Mesenchymal stem cell (in vitro differentiated cells and primary cell): ENCODE results near the gene BCL2L11.
A peak's percentile ranks its signal among the peaks of the same experiment; 100 is the strongest.

Source experiments
- DNase-seq: peaks from one replicate; pipeline ENCODE4 v3.0.0-alpha.2; 2013
- H2AFZ ChIP-seq: one replicate; pipeline ENCODE4 v1.6.1; 2013; ENCODE audit warnings: low read depth, mild to moderate bottlenecking, control low read depth, inconsistent platforms, low read length, moderate library complexity
- H2AK5ac ChIP-seq: 2 replicates; pipeline ENCODE4 v1.6.1; 2013; ENCODE audit warnings: low read length, moderate library complexity, mild to moderate bottlenecking, inconsistent platforms; ENCODE audit not compliant: severe bottlenecking
- H2BK120ac ChIP-seq: one replicate; pipeline ENCODE4 v1.6.1; 2013; ENCODE audit warnings: low read depth, mild to moderate bottlenecking, inconsistent platforms, low read length, moderate library complexity
- H2BK12ac ChIP-seq, 2 experiments: one replicate each; pipeline ENCODE4 v1.6.1; 2013; ENCODE audit warnings: inconsistent platforms in 2 of 2, low read length in 2 of 2, mild to moderate bottlenecking in 2 of 2, moderate library complexity in 2 of 2, control low read depth in 1 of 2
- H2BK15ac ChIP-seq: one replicate; pipeline ENCODE4 v1.6.1; 2013; ENCODE audit warnings: mild to moderate bottlenecking, low read depth, inconsistent platforms; ENCODE audit not compliant: poor library complexity, severe bottlenecking
- H2BK5ac ChIP-seq: 2 replicates; pipeline ENCODE4 v1.6.1; 2013; ENCODE audit warnings: low read depth, mild to moderate bottlenecking, low read length, control low read depth, inconsistent platforms; ENCODE audit not compliant: poor library complexity, severe bottlenecking
- H3K14ac ChIP-seq, 2 experiments: one replicate each; pipeline ENCODE4 v1.6.1; 2013; ENCODE audit warnings: inconsistent platforms in 2 of 2, low read length in 2 of 2, control low read depth in 1 of 2, mild to moderate bottlenecking in 1 of 2, moderate library complexity in 1 of 2
- H3K18ac ChIP-seq, 2 experiments: one replicate each; pipeline ENCODE4 v1.6.1; 2013; ENCODE audit warnings: inconsistent platforms in 2 of 2, low read length in 2 of 2, control low read depth in 1 of 2, low read depth in 1 of 2, mild to moderate bottlenecking in 1 of 2
- H3K23ac ChIP-seq, 2 experiments: one replicate each; pipeline ENCODE4 v1.6.1; 2013; ENCODE audit warnings: inconsistent platforms in 2 of 2, low read length in 2 of 2, mild to moderate bottlenecking in 2 of 2, moderate library complexity in 2 of 2, control low read depth in 1 of 2
- H3K27ac ChIP-seq: 2 replicates; pipeline ENCODE4 v1.5.1; 2013; ENCODE audit warnings: mild to moderate bottlenecking, moderate library complexity, low read length, control low read depth, inconsistent platforms; ENCODE audit not compliant: poor library complexity, severe bottlenecking
- H3K27me3 ChIP-seq, 2 experiments: 2 replicates each; pipeline versions ENCODE4 v1.6.1 to v1.7.0; 2013; ENCODE audit warnings: low read length in 2 of 2, mild to moderate bottlenecking in 2 of 2, moderate library complexity in 2 of 2, control low read depth in 1 of 2, inconsistent platforms in 1 of 2; ENCODE audit not compliant: control insufficient read depth in 1 of 2, insufficient read depth in 1 of 2
- H3K36me3 ChIP-seq, 2 experiments: 2 replicates each; pipeline versions ENCODE4 v1.6.1 to v1.7.0; 2013; ENCODE audit warnings: low read length in 2 of 2, control low read depth in 1 of 2, inconsistent platforms in 1 of 2, low read depth in 1 of 2, mild to moderate bottlenecking in 1 of 2; ENCODE audit not compliant: insufficient read depth in 2 of 2, control insufficient read depth in 1 of 2
- H3K4ac ChIP-seq, 2 experiments: one replicate each; pipeline ENCODE4 v1.6.1; 2013; ENCODE audit warnings: inconsistent platforms in 2 of 2, low read length in 2 of 2, mild to moderate bottlenecking in 2 of 2, moderate library complexity in 2 of 2, control low read depth in 1 of 2, low read depth in 1 of 2
- H3K4me1 ChIP-seq: 2 replicates; pipeline ENCODE4 v1.6.1; 2013; ENCODE audit warnings: low read depth, low read length, control low read depth; ENCODE audit not compliant: control insufficient read depth, insufficient read depth
- H3K4me2 ChIP-seq: 2 replicates; pipeline ENCODE4 v1.6.1; 2013; ENCODE audit warnings: low read length, mild to moderate bottlenecking, inconsistent platforms; ENCODE audit not compliant: poor library complexity, severe bottlenecking
- H3K4me3 ChIP-seq, 2 experiments: 2 replicates each; pipeline versions ENCODE4 v1.5.1 to v1.7.0; 2013; ENCODE audit warnings: low read length in 2 of 2, mild to moderate bottlenecking in 2 of 2, control low read depth in 1 of 2, low read depth in 1 of 2; ENCODE audit not compliant: insufficient read depth in 1 of 2
- H3K79me1 ChIP-seq: replicated peaks from 2 replicates; pipeline ENCODE4 v1.6.1; 2013; ENCODE audit warnings: mild to moderate bottlenecking, control low read depth, low read length, inconsistent platforms; ENCODE audit not compliant: poor library complexity, severe bottlenecking
- H3K9ac ChIP-seq: 2 replicates; pipeline ENCODE4 v1.7.0; 2013; ENCODE audit warnings: mild to moderate bottlenecking, low read length, moderate library complexity
- H3K9me3 ChIP-seq: 2 replicates; pipeline ENCODE4 v1.7.0; 2013; ENCODE audit warnings: mild to moderate bottlenecking, low read length; ENCODE audit not compliant: control insufficient read depth
- H4K8ac ChIP-seq: one replicate; pipeline ENCODE4 v1.6.1; 2013; ENCODE audit warnings: inconsistent platforms, mild to moderate bottlenecking, low read length, moderate library complexity
- H4K91ac ChIP-seq: one replicate; pipeline ENCODE4 v1.6.1; 2013; ENCODE audit warnings: mild to moderate bottlenecking, low read length, inconsistent platforms
- WGBS: methylation state at CpG from one replicate; pipeline ENCODE4 v1.1.7; 2013; ENCODE audit warnings: mixed read lengths; 5-methylcytosine and 5-hydroxymethylcytosine counted together

Gene BCL2L11

GRCh38 chr2:111184725-111185310 is 64.1 kb downstream of the BCL2L11 start:
- DNase-seq = no peak
- no peak overlapping the region for H2BK15ac ChIP-seq
- no peak overlapping the region for H2BK5ac ChIP-seq
- H3K18ac ChIP-seq = no peak overlapping the region
- H3K36me3 ChIP-seq = no peaks in the 10 kb centered on the region
- no peaks in the 10 kb centered on the region for H3K9me3 ChIP-seq
- no peak overlapping the region for H2BK12ac ChIP-seq
- no peaks in the 10 kb centered on the region for H3K4me1 ChIP-seq
- H4K8ac ChIP-seq = no peak overlapping the region
- H3K14ac ChIP-seq = no peak overlapping the region
- H2AK5ac ChIP-seq = no peak overlapping the region
- H3K4me2 ChIP-seq = no peak overlapping the region
- no peaks in the 10 kb centered on the region for H3K79me1 ChIP-seq
- no peak overlapping the region for H3K27ac ChIP-seq
- H3K4ac ChIP-seq = no peak overlapping the region
- no peak overlapping the region for H2BK120ac ChIP-seq
- WGBS = 96% methylated on average over 2 of the region's 2 CpGs
- no peak overlapping the region for H4K91ac ChIP-seq
- H3K9ac ChIP-seq = no peak overlapping the region
- no peak overlapping the region for H3K4me3 ChIP-seq
- no peak overlapping the region for H2AFZ ChIP-seq
- H3K27me3 ChIP-seq = peaks cover 23 to 25% of the 10 kb centered on the region in 2 experiments
- no peak overlapping the region for H3K23ac ChIP-seq

- H2BK5ac ChIP-seq = no peak overlapping the region
- no peak overlapping the region for H3K4ac ChIP-seq
- H2AFZ ChIP-seq = no peak overlapping the region
- H3K4me1 ChIP-seq = no peaks in the 10 kb centered on the region
- no peak overlapping the region for H3K4me2 ChIP-seq
- no peak overlapping the region for H2BK15ac ChIP-seq
- H2BK12ac ChIP-seq = no peak overlapping the region
- H2AK5ac ChIP-seq = no peak overlapping the region
- no peak overlapping the region for H3K18ac ChIP-seq
- H2BK120ac ChIP-seq = no peak overlapping the region
- H3K23ac ChIP-seq = no peak overlapping the region
- no peaks in the 10 kb centered on the region for H3K9me3 ChIP-seq
- H3K27me3 ChIP-seq = peaks cover 23 to 25% of the 10 kb centered on the region in 2 experiments
- no peaks in the 10 kb centered on the region for H3K36me3 ChIP-seq
- no peak overlapping the region for H3K14ac ChIP-seq
- no peaks in the 10 kb centered on the region for H3K79me1 ChIP-seq
- H4K8ac ChIP-seq = no peak overlapping the region
- no peak overlapping the region for H4K91ac ChIP-seq
- H3K27ac ChIP-seq = no peak overlapping the region
- no peak overlapping the region for H3K9ac ChIP-seq
- DNase-seq = no peak
- 70% methylated on average over 12 of the region's 12 CpGs for whole genome bisulfite sequencing
- H3K4me3 ChIP-seq = no peak overlapping the region
Observed at GRCh38 chr2:111185361-111186022, 64.8 kb downstream of the BCL2L11 start.

GRCh38 chr2:111186121-111186715 is 65.5 kb downstream of the BCL2L11 start:
- no peak for DNase-seq
- no peak overlapping the region for H3K4me2 ChIP-seq
- peak overlapping the region in 1 of 2 experiments; percentile 74 for H3K14ac ChIP-seq
- no peak overlapping the region for H2BK12ac ChIP-seq
- no peaks in the 10 kb centered on the region for H3K4me1 ChIP-seq
- no peak overlapping the region for H3K9ac ChIP-seq
- WGBS = 92% methylated on average over 7 of the region's 10 CpGs
- H3K4me3 ChIP-seq = no peak overlapping the region
- no peak overlapping the region for H2BK15ac ChIP-seq
- H3K4ac ChIP-seq = no peak overlapping the region
- no peak overlapping the region for H2BK120ac ChIP-seq
- H3K23ac ChIP-seq = peak overlapping the region in 1 of 2 experiments; percentile 61
- no peak overlapping the region for H2BK5ac ChIP-seq
- no peak overlapping the region for H3K27ac ChIP-seq
- H2AFZ ChIP-seq = no peak overlapping the region
- H3K79me1 ChIP-seq = no peaks in the 10 kb centered on the region
- H3K36me3 ChIP-seq = no peaks in the 10 kb centered on the region
- no peaks in the 10 kb centered on the region for H3K9me3 ChIP-seq
- no peak overlapping the region for H3K18ac ChIP-seq
- H4K91ac ChIP-seq = no peak overlapping the region
- no peak overlapping the region for H4K8ac ChIP-seq
- peaks cover 23 to 25% of the 10 kb centered on the region in 2 experiments for H3K27me3 ChIP-seq
- H2AK5ac ChIP-seq = no peak overlapping the region

GRCh38 chr2:111186933-111187332 is 66.2 kb downstream of the BCL2L11 start:
- no peaks in the 10 kb centered on the region for H3K9me3 ChIP-seq
- no peak overlapping the region for H4K8ac ChIP-seq
- no peak overlapping the region for H2BK12ac ChIP-seq
- H2AK5ac ChIP-seq = no peak overlapping the region
- H3K14ac ChIP-seq = no peak overlapping the region
- no peak overlapping the region for H3K4me3 ChIP-seq
- no peak overlapping the region for H3K9ac ChIP-seq
- H3K36me3 ChIP-seq = no peaks in the 10 kb centered on the region
- H2AFZ ChIP-seq = no peak overlapping the region
- no peak for DNase-seq
- H3K4me1 ChIP-seq = no peaks in the 10 kb centered on the region
- no peak overlapping the region for H4K91ac ChIP-seq
- WGBS = 84% methylated on average over 6 of the region's 6 CpGs
- no peak overlapping the region for H2BK120ac ChIP-seq
- H3K23ac ChIP-seq = no peak overlapping the region
- H3K18ac ChIP-seq = no peak overlapping the region
- no peak overlapping the region for H3K27ac ChIP-seq
- no peaks in the 10 kb centered on the region for H3K79me1 ChIP-seq
- H2BK15ac ChIP-seq = no peak overlapping the region
- no peak overlapping the region for H2BK5ac ChIP-seq
- no peak overlapping the region for H3K4ac ChIP-seq
- H3K4me2 ChIP-seq = no peak overlapping the region
- H3K27me3 ChIP-seq = peaks cover 21 to 23% of the 10 kb centered on the region in 2 experiments
